PC-9 (cell line): Measurements from ENCODE around the gene ERGIC1. TPM values are rescaled to one million over a fixed set of nuclear protein-coding genes. Genes with fewer than 3 reads are reported as not detected.
A peak's percentile ranks its signal among the peaks of the same experiment; 100 is the strongest.

Experiments used
- BruUV-seq: library from RNA; stranded (reverse); fragments of 400-500 nt; replicated peaks from 2 replicates; lab custom pipeline; 2021; lab: Mats Ljungman, UMichigan
- CTCF ChIA-PET: fragments of 300-600 bp; sonication (Branson Sonifier 250); formaldehyde crosslinking; loops from one replicate; lab custom pipeline; 2022; ENCODE audit warnings: antibody characterized with exemption; lab: Charles Lee
- POLR2A ChIA-PET: fragments of 300-600 bp; sonication (Branson Sonifier 250); formaldehyde crosslinking; loops from one replicate; lab custom pipeline; 2022; ENCODE audit warnings: antibody characterized with exemption; ENCODE audit not compliant: unreplicated experiment; lab: Charles Lee
- DNase-seq, 2 experiments: peaks; one replicate each; pipeline versions ENCODE4 v3.0.0 to v3.0.0-alpha.2; 2015 to 2022; ENCODE audit warnings: mixed read lengths in 1 of 2
- H2AFZ ChIP-seq: fragments of 200-600 bp; sonication (generic); 2 replicates; pipeline ENCODE4 v1.8.1; 2017; ENCODE audit warnings: antibody characterized with exemption
- H3F3A ChIP-seq: fragments of 200-600 bp; sonication (generic); 2 replicates; pipeline ENCODE4 v1.8.1; 2017; ENCODE audit warnings: antibody characterized with exemption, mild to moderate bottlenecking, low read depth; ENCODE audit not compliant: insufficient read depth
- H3K27ac ChIP-seq: fragments of 200-600 bp; sonication (generic); 2 replicates; pipeline ENCODE4 v1.6.1; 2016; ENCODE audit warnings: mixed run types
- H3K27me3 ChIP-seq: fragments of 200-600 bp; sonication (generic); 2 replicates; pipeline ENCODE4 v1.6.1; 2016; ENCODE audit warnings: low read depth, mixed run types; ENCODE audit not compliant: insufficient read depth
- H3K36me3 ChIP-seq: fragments of 200-600 bp; sonication (generic); 2 replicates; pipeline ENCODE4 v1.6.1; 2016; ENCODE audit warnings: low read depth, mixed run types
- H3K4me1 ChIP-seq: fragments of 200-600 bp; sonication (generic); replicated peaks from 2 replicates; pipeline ENCODE4 v1.6.1; 2016; ENCODE audit warnings: mixed run types; ENCODE audit not compliant: insufficient read depth
- H3K4me2 ChIP-seq: fragments of 200-600 bp; sonication (generic); 2 replicates; pipeline ENCODE4 v1.6.1; 2017; ENCODE audit warnings: mixed run types
- H3K4me3 ChIP-seq: fragments of 200-600 bp; sonication (generic); 2 replicates; pipeline ENCODE4 v1.6.1; 2016; ENCODE audit warnings: mixed run types
- H3K79me2 ChIP-seq: fragments of 200-600 bp; sonication (generic); 2 replicates; pipeline ENCODE4 v1.6.1; 2017; ENCODE audit warnings: low read depth, mixed run types
- H3K9me2 ChIP-seq: fragments of 200-600 bp; sonication (generic); 2 replicates; pipeline ENCODE4 v1.8.1; 2017; ENCODE audit warnings: mild to moderate bottlenecking; ENCODE audit not compliant: insufficient read depth
- H3K9me3 ChIP-seq: fragments of 200-600 bp; sonication (generic); 2 replicates; pipeline ENCODE4 v1.8.1; 2016; ENCODE audit warnings: low read depth; ENCODE audit not compliant: insufficient read depth
- H4K20me1 ChIP-seq: fragments of 200-600 bp; sonication (generic); 2 replicates; pipeline ENCODE4 v1.8.1; 2017; ENCODE audit not compliant: insufficient read depth
- CTCF ChIP-seq: fragments of 200-600 bp; sonication (generic); conservative IDR thresholded peaks from 2 replicates; pipeline ENCODE4 v1.6.1; 2017; ENCODE audit warnings: mixed run types, antibody characterized with exemption, mild to moderate bottlenecking, moderate library complexity
- EZH2 ChIP-seq: fragments of 200-600 bp; sonication (generic); IDR thresholded peaks from 2 replicates; pipeline ENCODE4 v1.8.0; 2017; ENCODE audit warnings: antibody characterized with exemption, low read depth
- intact Hi-C: fragments of 100-400 bp; cut with micrococcal nuclease; formaldehyde crosslinking; loops from one replicate; pipeline ENCODE4 v1.10.0; 2022; ENCODE audit not compliant: unreplicated experiment
- total RNA-seq: library from RNA; stranded (reverse); gene quantifications from 2 replicates; pipeline ENCODE4 v1.2.3, GENCODE V29; 2021

ERGIC1 gene
- total RNA-seq, 1 experiment from 2014 or later = 159 TPM

DNA sequence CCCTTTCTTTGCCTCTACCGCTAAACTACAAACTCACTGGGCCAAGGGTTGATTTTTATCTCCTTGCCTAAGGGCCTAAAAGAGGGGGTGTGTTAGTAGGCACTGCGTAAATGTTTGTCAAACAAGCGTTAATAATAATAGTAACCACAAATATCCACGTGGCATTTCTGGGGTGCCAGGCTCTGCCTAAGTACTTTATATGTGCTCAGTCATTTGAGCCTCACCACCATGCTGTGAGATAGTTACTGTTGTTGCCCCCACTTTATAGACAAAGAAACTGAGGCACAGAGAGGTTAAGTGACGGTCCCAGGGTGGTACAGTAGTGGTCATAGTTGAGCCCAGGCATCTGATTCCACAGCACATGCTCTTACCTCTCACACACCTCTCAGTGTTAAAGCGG, 52.4 kb downstream of the ERGIC1 start:
- Histone ChIP-seq H3K4me2 (peak overlapping the region; percentile 74), H2AFZ (no peak overlapping the region), H3K9me3 (no peaks in the 10 kb centered on the region), H3K27me3 (no peaks in the 10 kb centered on the region), H3K4me3 (peak overlapping the region; percentile 22; the same call in 1 of the 2 replicates), H3F3A (peaks cover 26% of the 10 kb centered on the region), H3K4me1 (peaks cover 47% of the 10 kb centered on the region), H3K9me2 (no peaks in the 10 kb centered on the region), H3K27ac (peak overlapping the region; percentile 98), H3K36me3 (peaks cover 25% of the 10 kb centered on the region; the same call in 1 of the 2 replicates), H3K79me2 (peaks cover 45% of the 10 kb centered on the region), H4K20me1 (no peaks in the 10 kb centered on the region)
- no TSS peak for BruUV-seq
- intact Hi-C loops = no loop called here
- ChIA-PET POLR2A (no interaction called here), CTCF (no interaction called here)
- TF ChIP-seq EZH2 = no peak
- no peak for TF ChIP-seq CTCF
- DNase-seq = peak in 1 of 2 experiments; percentile 92

DNA sequence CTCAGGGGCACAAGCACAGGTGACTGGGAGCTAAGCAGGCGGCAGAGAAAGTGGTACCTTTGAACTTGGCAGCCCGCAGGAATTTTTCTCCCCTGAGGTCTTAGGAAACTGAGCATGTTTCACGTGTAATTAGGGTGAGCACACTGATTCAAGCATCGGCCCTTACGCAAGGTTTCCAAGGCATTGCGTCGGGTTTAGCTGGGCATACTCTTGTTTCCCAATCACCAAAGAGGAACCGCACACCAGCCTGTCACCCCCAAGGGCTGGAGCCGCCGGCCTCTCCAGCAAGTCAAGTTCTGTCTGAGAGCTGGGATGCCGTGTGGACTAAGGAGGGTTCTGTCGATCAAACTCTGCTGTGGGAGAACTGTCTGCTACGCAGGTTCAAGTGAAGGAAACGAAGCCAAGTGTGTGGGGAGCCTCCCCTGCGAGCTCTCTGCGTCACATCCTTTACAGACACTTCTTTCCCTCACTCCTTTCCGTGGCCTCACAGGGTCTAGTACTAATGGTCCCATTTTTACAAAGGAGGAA, 53.0 kb downstream of the ERGIC1 start:
- Histone ChIP-seq H3K27me3 (no peaks in the 10 kb centered on the region), H2AFZ (no peak overlapping the region), H3F3A (peaks cover 23% of the 10 kb centered on the region), H3K79me2 (peaks cover 45% of the 10 kb centered on the region), H3K4me3 (peak overlapping the region; percentile 25; the same call in 1 of the 2 replicates), H3K4me1 (peaks cover 44% of the 10 kb centered on the region), H3K27ac (peak overlapping the region; percentile 98), H4K20me1 (no peaks in the 10 kb centered on the region), H3K9me2 (no peaks in the 10 kb centered on the region), H3K4me2 (peak overlapping the region; percentile 74), H3K9me3 (no peaks in the 10 kb centered on the region), H3K36me3 (peaks cover 25% of the 10 kb centered on the region; the same call in 1 of the 2 replicates)
- ChIA-PET CTCF (interaction anchor here (0.6 kb wide), 1 partner anchor 189 kb away, joined by 3 read pairs; no protein-coding TSS in a partner anchor), POLR2A (no interaction called here)
- peak; percentile 57 to 99 for DNase-seq
- intact Hi-C loops = no loop called here
- TF ChIP-seq EZH2 (no peak), CTCF (no peak)
- no TSS peak for BruUV-seq

- Histone ChIP-seq H2AFZ (no peak overlapping the region), H3K4me2 (peak overlapping the region; percentile 74), H3K9me2 (no peaks in the 10 kb centered on the region), H3K79me2 (peaks cover 40% of the 10 kb centered on the region), H3K9me3 (no peaks in the 10 kb centered on the region), H3K27me3 (no peaks in the 10 kb centered on the region), H4K20me1 (no peaks in the 10 kb centered on the region), H3K4me1 (peaks cover 37% of the 10 kb centered on the region), H3K4me3 (peak overlapping the region; percentile 25; the same call in 1 of the 2 replicates), H3K27ac (peak overlapping the region; percentile 98), H3K36me3 (peaks cover 24% of the 10 kb centered on the region; the same call in 1 of the 2 replicates), H3F3A (peaks cover 17% of the 10 kb centered on the region)
- no peak for DNase-seq
- ChIA-PET CTCF (interaction anchor here (0.6 kb wide), 1 partner anchor 190 kb away, joined by 3 read pairs; no protein-coding TSS in a partner anchor), POLR2A (no interaction called here)
- no TSS peak for BruUV-seq
- intact Hi-C loops = no loop called here
- no peak for TF ChIP-seq CTCF
- TF ChIP-seq EZH2 = no peak
Observed at GRCh38 chr5:172887692-172888091, 53.6 kb downstream of the ERGIC1 start.
